ENCODE data around the gene ECHDC1. TPM values are rescaled to one million over a fixed set of nuclear protein-coding genes. Genes with fewer than 3 reads are reported as not detected.

ECHDC1 gene
- total RNA-seq, 1 donor from 2014 or later: 59.7 TPM

DNA sequence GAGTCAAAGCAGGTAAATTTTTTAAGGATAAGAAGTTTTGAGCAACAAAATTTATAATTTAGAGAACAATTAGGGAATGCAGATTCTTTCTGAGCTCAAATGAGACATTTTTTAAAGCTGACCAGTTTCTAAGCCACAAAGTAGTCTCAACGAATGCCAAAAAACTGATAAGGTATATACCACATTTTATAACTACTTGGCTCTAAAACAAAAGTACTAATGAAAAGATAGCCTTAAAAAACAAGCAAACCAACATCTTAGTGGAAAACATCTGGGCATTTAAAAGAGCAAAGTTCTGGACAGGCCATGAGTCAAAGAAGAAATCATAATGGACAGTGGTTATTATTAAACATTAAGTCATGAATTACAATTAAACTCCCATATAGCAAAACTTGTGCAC lies 99.9 kb downstream of the ECHDC1 start:
- no peaks in the 10 kb centered on the region for H3K4me1 Mint-ChIP-seq
- H3K36me3 Mint-ChIP-seq (ENCODE audit: low read depth): no peaks in the 10 kb centered on the region
- no peak for DNase-seq
- TF ChIP-seq, protein P1, sequence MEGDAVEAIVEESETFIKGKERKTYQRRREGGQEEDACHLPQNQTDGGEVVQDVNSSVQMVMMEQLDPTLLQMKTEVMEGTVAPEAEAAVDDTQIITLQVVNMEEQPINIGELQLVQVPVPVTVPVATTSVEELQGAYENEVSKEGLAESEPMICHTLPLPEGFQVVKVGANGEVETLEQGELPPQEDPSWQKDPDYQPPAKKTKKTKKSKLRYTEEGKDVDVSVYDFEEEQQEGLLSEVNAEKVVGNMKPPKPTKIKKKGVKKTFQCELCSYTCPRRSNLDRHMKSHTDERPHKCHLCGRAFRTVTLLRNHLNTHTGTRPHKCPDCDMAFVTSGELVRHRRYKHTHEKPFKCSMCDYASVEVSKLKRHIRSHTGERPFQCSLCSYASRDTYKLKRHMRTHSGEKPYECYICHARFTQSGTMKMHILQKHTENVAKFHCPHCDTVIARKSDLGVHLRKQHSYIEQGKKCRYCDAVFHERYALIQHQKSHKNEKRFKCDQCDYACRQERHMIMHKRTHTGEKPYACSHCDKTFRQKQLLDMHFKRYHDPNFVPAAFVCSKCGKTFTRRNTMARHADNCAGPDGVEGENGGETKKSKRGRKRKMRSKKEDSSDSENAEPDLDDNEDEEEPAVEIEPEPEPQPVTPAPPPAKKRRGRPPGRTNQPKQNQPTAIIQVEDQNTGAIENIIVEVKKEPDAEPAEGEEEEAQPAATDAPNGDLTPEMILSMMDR (IDR thresholded peaks at IDR 0.05): no peak
- H3K4me3 Mint-ChIP-seq: no peak overlapping the region
- ATAC-seq (ENCODE audit: low read depth): no peak
- H3K27me3 Mint-ChIP-seq: peaks cover 17% of the 10 kb centered on the region
- no peak overlapping the region for H3K27ac Mint-ChIP-seq
- ChIA-PET POLR2A (no interaction called here), CTCF (no interaction called here)
- no peaks in the 10 kb centered on the region for H3K9me3 Mint-ChIP-seq
- intact Hi-C loops (cut with micrococcal nuclease): no loop called here

Other genes with a start within 250 kb of the ECHDC1 start
- gene RSPO3, start 224.9 kb downstream of the ECHDC1 start, total RNA-seq: not detected in 2 replicates
- gene RNF146, start 76.7 kb downstream of the ECHDC1 start, total RNA-seq: 32.9 and 35.3 TPM in 2 replicates
- gene KIAA0408, start 115.8 kb upstream of the ECHDC1 start, total RNA-seq: 0.34 and 0.80 TPM in 2 replicates
- not detected in 2 replicates for gene C6orf58, start 233.6 kb upstream of the ECHDC1 start, total RNA-seq